Fibroblast of lung (primary cell): ENCODE results near the gene P2RY8.

Source experiments
- EZH2 ChIP-seq: IDR thresholded peaks from 2 replicates; pipeline ENCODE4 v1.5.1; 2012; ENCODE audit warnings: low read length, control low read depth, mild to moderate bottlenecking; ENCODE audit errors: missing control alignments
- TF ChIP-seq, protein P1 (sequence below), 2 donors: IDR thresholded peaks in 1 of 2; conservative IDR thresholded peaks in 1 of 2; 1 replicate in 1 of 2; 2 replicates in 1 of 2; pipeline ENCODE4 v1.5.1; 2011 to 2012; ENCODE audit warnings: low read length in 2 of 2, control low read depth in 1 of 2, inconsistent platforms in 1 of 2, low read depth in 1 of 2, mild to moderate bottlenecking in 1 of 2

DNA sequence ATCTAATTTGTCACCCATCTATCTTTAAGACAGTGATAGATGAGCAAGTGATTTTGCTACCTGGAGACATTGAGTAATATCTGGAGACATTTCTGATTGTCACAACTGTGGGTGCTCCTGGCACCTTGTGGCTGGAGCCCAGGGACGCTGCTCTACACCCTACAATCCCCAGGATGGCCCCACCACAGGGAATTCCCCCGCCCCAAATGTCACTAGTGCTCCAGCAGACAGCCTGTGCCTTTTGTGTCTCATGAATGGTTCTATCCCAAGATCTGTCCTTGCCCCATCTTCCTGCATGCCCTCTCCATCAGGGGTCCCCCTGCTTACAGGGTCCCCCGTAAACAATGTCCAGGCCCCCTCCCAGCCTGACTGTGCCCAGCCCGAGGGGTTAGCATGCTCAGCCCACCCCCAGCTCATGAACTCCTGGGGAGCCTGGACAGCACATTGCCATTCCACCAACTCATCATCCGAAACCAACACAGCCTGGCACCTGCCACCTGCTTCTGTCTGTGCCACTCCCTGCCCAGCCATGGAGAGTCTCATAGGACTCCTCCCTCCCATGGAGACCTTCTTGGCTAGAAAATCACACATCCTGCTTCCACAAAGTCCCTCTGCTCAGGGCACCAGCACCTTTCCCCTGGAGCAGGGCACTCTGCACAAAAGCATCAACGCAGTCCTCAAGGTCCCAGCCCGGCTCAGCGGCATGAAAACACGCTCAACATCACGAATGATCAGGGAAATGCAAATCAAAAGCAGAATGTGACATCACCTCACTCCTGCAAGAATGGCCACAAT lies 5.7 kb downstream of the P2RY8 start:
- TF ChIP-seq, protein P1, sequence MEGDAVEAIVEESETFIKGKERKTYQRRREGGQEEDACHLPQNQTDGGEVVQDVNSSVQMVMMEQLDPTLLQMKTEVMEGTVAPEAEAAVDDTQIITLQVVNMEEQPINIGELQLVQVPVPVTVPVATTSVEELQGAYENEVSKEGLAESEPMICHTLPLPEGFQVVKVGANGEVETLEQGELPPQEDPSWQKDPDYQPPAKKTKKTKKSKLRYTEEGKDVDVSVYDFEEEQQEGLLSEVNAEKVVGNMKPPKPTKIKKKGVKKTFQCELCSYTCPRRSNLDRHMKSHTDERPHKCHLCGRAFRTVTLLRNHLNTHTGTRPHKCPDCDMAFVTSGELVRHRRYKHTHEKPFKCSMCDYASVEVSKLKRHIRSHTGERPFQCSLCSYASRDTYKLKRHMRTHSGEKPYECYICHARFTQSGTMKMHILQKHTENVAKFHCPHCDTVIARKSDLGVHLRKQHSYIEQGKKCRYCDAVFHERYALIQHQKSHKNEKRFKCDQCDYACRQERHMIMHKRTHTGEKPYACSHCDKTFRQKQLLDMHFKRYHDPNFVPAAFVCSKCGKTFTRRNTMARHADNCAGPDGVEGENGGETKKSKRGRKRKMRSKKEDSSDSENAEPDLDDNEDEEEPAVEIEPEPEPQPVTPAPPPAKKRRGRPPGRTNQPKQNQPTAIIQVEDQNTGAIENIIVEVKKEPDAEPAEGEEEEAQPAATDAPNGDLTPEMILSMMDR (conservative IDR thresholded peaks at IDR 0.05 in 1 of 2, IDR thresholded peaks at IDR 0.05 in 1 of 2; ENCODE audit: low read depth in 1 of 2, low read length in 2 of 2): no peak
- TF ChIP-seq EZH2: no peak
